Fibroblast of peridontal ligament (primary cell): ENCODE measurements around the gene RRM2.
A peak's percentile ranks its signal among the peaks of the same experiment; 100 is the strongest.
"Not testable (repeated sequence)": the region's sequence is repeated elsewhere in the genome, so short reads cannot be mapped to it uniquely, and the experiment has no call there.

Source experiments
- DNase-seq: peaks from one replicate; pipeline ENCODE4 v3.0.0-alpha.2; 2010; ENCODE audit errors: extremely low read depth

Gene RRM2

GRCh38 chr2:10132043-10132575, 9.6 kb downstream of the RRM2 start:
- no peak for DNase-seq

DNA sequence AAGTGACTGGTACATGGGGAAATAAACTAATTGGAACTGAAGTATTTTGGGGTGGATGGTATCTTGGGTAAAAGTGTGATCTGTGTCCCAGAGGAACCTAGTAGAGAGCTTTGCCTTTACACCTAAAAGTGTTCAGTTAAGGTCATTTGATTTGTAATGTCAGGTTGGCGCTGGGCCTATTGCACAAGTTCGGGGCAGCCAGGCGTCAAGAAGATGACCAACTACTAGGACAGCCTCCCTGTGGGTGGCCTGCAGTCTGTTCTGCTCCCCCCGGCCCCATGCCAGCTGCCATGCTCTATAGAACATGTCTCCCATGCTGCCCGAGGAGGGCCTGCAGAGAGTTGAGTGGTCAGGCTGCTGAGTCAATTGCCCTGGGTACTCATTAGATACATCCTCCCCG, 10.1 kb downstream of the RRM2 start:
- DNase-seq = no peak

GRCh38 chr2:10132996-10133647, 10.6 kb downstream of the RRM2 start:
- no peak for DNase-seq

- peak; percentile 30 for DNase-seq
Observed at GRCh38 chr2:10135296-10136089, 13.0 kb downstream of the RRM2 start.

- no peak for DNase-seq
Observed at GRCh38 chr2:10136101-10136934, 13.8 kb downstream of the RRM2 start.

GRCh38 chr2:10137053-10137843, 14.7 kb downstream of the RRM2 start:
- DNase-seq = no peak

DNA sequence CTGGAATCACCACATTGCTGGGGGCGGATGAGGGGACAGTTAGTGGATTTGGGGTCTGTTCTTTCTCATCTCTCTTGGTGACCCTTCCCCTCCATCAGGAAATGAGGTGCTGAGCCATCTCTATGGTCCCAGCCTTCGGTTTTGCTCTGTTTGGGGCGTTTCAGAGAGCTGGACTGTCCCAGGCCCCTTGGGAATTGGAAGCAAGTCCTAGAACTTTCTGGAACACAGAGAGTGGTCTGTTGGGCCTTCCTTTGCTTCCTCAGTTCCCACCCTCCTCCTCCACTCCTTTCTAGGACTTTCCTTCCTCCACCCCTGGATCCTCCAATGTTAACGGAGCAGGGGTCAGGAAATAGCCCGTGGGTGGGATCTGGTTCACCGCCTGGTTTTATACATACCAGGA, 17.0 kb downstream of the RRM2 start:
- DNase-seq = no peak

GRCh38 chr2:10140841-10141610, 18.5 kb downstream of the RRM2 start:
- DNase-seq = no peak

GRCh38 chr2:10141736-10142639, 19.4 kb downstream of the RRM2 start:
- DNase-seq = no peak

DNA sequence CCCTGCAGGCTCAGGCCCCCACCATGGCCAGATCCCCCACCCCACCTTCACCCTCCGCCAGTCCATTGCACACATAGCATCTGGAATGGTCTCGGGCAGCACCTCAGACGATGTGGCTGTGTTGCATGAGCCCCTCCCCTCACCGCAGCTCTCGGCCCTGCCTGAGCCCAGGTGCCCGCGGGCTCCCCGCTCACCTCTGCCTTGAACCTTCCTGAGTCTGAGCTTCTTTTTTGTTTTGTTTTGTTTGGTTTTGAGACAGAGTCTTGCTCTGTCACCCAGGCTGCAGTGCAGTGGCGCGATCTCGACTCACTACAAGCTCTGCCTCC, 20.1 kb downstream of the RRM2 start:
- no peak for DNase-seq

- DNase-seq = no peak
Observed at GRCh38 chr2:10144771-10145518, 22.4 kb downstream of the RRM2 start.

GRCh38 chr2:10145519-10146357, 23.2 kb downstream of the RRM2 start:
- DNase-seq = no peak

DNA sequence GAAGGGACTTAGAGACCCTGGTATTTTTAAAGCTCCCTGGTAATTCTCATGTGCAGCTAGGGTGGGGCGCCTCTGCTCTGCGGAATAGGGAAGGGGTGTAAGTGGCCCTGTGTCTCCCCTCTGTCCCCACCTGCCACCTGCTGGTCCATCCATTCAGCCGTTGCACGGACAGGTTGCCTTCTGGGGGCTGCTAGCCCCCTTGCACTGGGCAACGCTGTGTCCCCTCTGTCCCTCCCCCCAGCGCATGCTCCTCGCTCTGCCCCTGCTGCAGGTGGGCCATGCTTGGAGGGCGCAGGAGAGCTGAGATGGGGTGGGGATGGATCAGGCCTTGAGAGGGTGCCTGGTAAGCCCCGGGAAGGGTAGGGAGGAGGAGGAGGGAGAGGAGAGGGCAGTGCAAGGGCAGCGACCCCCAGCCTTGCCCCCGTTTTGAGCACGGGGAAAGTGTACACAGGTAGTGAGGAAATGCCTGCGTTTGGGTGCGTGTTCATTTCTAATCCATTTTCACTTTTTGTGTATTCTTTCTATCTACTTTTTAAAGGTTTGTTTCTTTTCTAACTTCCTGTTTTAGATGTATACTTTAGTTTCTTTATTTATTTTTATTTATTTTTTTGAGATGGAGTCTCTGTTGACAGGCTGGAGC, 23.9 kb downstream of the RRM2 start:
- DNase-seq = no peak

- not testable (repeated sequence) for DNase-seq
Observed at GRCh38 chr2:10147050-10147660, 24.6 kb downstream of the RRM2 start.

DNA sequence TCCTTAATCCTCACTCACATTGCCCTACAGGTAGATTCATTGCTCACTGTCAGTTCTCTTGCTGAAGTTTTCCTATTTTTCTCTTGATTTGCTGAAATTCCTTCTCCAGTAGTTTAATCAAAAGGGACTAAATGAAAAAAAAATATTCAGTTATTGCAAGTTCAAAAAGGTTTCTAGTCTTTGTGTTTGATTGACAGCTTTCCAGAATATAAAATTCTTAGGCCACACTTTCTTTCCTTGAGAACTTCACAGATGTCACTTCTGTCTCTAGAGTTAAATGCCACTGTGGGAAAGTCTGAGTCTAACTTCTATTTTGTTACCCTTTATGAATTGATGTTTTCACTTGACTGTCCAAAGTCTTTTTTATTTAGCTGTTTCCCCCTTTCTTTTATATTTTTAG, 25.7 kb downstream of the RRM2 start:
- no peak for DNase-seq

DNA sequence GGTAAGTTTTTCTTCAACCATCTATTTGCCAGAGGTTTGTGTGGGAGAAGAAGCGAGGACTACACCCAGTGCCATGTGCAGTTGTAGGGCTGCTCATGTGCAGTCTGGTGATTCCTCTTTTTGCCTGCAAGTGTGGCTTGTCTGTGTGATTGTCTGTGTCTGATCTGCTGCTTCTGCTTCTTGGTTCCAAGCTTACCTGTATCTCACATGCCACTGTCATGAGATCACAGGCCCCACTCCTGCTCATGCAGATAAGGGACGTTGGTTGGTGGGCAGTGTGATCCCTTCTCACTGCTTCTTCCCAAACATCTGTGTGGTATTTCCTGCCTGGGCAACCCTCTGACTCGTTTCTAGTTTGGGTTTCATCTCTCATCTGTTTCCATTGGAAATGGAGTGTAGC, 27.1 kb downstream of the RRM2 start:
- no peak for DNase-seq

GRCh38 chr2:10150436-10150835, 27.9 kb downstream of the RRM2 start:
- DNase-seq = no peak
